Measurements from ENCODE around the gene RALGPS2.

DNA sequence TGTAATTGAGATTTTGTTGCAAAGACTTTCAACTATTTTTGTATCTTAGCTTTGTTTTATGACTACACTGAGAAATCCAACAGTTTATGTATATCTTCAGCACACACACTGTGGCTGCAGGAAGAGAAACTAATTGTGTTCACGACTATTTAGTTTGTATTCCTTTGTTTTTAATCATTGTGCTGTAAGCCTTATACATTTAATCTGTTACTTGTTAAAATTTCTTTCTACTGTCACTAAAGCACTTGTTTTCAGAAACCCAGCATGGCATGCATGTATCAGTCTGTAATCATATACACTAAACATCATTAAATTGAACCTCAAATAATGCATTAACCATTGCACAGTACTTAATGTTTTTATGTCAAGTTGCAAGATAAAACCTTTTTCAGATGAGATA, 145.2 kb downstream of the RALGPS2 start:
- TF ChIP-seq MAZ (CRISPR knock-in tag; conservative IDR thresholded peaks at IDR 0.05 in 1 of 2, IDR thresholded peaks at IDR 0.05 in 1 of 2) (no peak), ZNF280A (IDR thresholded peaks at IDR 0.05; ENCODE audit: low read depth, partially characterized antibody) (no peak)
